ENCODE measurements around the gene RASA2.

DNA sequence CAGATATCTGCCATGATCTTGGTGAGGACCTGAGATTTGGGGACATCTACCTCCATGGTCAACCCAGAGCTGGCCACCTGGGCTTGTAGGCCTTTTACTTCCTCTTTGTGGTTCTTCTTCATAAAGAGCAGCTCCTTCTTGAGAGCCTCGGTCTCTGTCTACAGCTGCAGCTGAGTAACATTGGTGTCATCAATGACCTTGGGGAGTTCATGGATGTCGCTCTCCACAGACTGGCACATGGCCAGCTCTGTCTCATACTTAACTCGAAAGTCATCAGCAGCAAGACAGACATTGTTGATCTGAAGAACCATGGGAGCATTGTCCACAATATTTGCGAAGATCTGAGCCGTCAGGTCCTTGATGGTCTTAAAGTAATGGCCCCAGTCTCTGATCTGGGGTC lies 15.7 kb upstream of the RASA2 start:
- TF ChIP-seq EZH2 (IDR thresholded peaks at IDR 0.05) (no peak), POLR2AphosphoS5 (IDR thresholded peaks at IDR 0.05; ENCODE audit: borderline replicate concordance, low read depth, low read length) (no peak), FOXP2 (optimal IDR thresholded peaks at IDR 0.05; ENCODE audit: control extremely low read depth, extremely low read length, insufficient read depth) (no peak)

Measured in SK-N-MC (cell line).